Uterus (tissue), 4 donors: ENCODE results near the gene SCP2. TPM values are rescaled to one million over a fixed set of nuclear protein-coding genes. Genes with fewer than 3 reads are reported as not detected.
"Not testable (repeated sequence)": the region's sequence is repeated elsewhere in the genome, so short reads cannot be mapped to it uniquely, and the experiment has no call there.

Experiments used
- DNase-seq, 2 donors: peaks; one replicate each; pipeline ENCODE4 v3.0.0-alpha.2; 2019 to 2020
- H3K27ac ChIP-seq, 2 donors: fragments of 200-600 bp; sonication (generic); 1 replicate in 1 of 2; 2 replicates in 1 of 2; pipeline ENCODE4 v1.5.1; 2016 to 2018
- H3K27me3 ChIP-seq, 2 donors: fragments of 200-600 bp; sonication (generic); one replicate each; pipeline ENCODE4 v1.5.1; 2018 to 2019; ENCODE audit warnings: control low read depth in 1 of 2
- H3K36me3 ChIP-seq, 2 donors: fragments of 200-600 bp; sonication (generic); one replicate each; pipeline ENCODE4 v1.5.1; 2019; ENCODE audit warnings: control low read depth in 1 of 2
- H3K4me1 ChIP-seq, 2 donors: fragments of 200-600 bp; sonication (generic); one replicate each; pipeline ENCODE4 v1.5.1; 2018 to 2019; ENCODE audit warnings: control low read depth in 1 of 2
- H3K4me3 ChIP-seq, 2 donors: fragments of 200-600 bp; sonication (generic); 1 replicate in 1 of 2; 2 replicates in 1 of 2; pipeline ENCODE4 v1.5.1; 2018 to 2019; ENCODE audit warnings: mild to moderate bottlenecking in 1 of 2
- H3K9me3 ChIP-seq, 2 donors: fragments of 200-600 bp; sonication (generic); one replicate each; pipeline ENCODE4 v1.5.1; 2019; ENCODE audit warnings: control low read depth in 1 of 2
- POLR2A ChIP-seq, 2 donors: fragments of 450-650 bp; IDR thresholded peaks; one replicate each; pipeline ENCODE4 v1.6.1; 2016; ENCODE audit warnings: antibody characterized with exemption in 2 of 2, mild to moderate bottlenecking in 1 of 2, moderate library complexity in 1 of 2
- intact Hi-C: fragments of 100-400 bp; cut with DNase I; formaldehyde crosslinking; loops from one replicate; pipeline ENCODE4 v1.15.1; 2023; ENCODE audit warnings: low total_unique reads
- total RNA-seq, 4 donors: library from RNA; depleted of rRNA in 3 of 4; stranded (reverse); fragments of >200 nt in 3 of 4; gene quantifications; one replicate each; pipeline versions ENCODE4 v1.1.0 to v1.2.4, GENCODE V29; 2014 to 2023
- TF ChIP-seq, protein P1 (sequence below), 4 experiments: fragments of 200-600 bp in 2 of 4; fragments of 450-650 bp in 2 of 4; sonication (generic) in 2 of 4; IDR thresholded peaks; one replicate each; pipeline ENCODE4 v1.5.1; 2016 to 2019; ENCODE audit warnings: antibody characterized with exemption in 4 of 4, mild to moderate bottlenecking in 2 of 4, moderate library complexity in 1 of 4
- donor health status: DM: yes; HTN: yes; CAD: no.

Gene SCP2
- total RNA-seq, 4 donors from 2014 or later, result 29.2 to 151 (median 84.6) TPM

DNA sequence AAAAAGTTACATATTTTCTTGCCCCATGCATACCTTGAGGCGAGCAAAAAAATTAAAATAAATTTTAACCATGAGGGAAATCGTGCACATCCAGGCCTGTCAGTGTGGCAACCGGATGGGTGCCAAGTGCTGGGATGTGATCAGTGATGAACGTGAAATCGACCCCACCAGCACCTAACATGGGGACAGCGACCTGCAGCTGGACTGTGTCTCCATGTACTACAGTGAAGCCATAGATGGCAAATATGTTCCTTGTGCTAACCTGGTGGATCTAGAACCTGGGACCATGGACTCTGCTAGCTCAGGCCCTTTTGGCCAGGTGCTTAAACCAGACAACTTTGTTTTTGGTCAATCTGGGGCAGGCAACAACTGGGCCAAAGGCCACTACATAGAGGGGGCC, 67.6 kb downstream of the SCP2 start:
- no peaks in the 10 kb centered on the region for H3K9me3 ChIP-seq
- no peaks in the 10 kb centered on the region for H3K27me3 ChIP-seq
- no peak for TF ChIP-seq POLR2A (IDR thresholded peaks at IDR 0.05)
- TF ChIP-seq, protein P1, sequence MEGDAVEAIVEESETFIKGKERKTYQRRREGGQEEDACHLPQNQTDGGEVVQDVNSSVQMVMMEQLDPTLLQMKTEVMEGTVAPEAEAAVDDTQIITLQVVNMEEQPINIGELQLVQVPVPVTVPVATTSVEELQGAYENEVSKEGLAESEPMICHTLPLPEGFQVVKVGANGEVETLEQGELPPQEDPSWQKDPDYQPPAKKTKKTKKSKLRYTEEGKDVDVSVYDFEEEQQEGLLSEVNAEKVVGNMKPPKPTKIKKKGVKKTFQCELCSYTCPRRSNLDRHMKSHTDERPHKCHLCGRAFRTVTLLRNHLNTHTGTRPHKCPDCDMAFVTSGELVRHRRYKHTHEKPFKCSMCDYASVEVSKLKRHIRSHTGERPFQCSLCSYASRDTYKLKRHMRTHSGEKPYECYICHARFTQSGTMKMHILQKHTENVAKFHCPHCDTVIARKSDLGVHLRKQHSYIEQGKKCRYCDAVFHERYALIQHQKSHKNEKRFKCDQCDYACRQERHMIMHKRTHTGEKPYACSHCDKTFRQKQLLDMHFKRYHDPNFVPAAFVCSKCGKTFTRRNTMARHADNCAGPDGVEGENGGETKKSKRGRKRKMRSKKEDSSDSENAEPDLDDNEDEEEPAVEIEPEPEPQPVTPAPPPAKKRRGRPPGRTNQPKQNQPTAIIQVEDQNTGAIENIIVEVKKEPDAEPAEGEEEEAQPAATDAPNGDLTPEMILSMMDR (IDR thresholded peaks at IDR 0.05), result no peak
- H3K36me3 ChIP-seq, result no peaks in the 10 kb centered on the region
- no peak overlapping the region for H3K27ac ChIP-seq
- H3K4me3 ChIP-seq, result no peak overlapping the region
- intact Hi-C loops, result no loop called here
- no peaks in the 10 kb centered on the region for H3K4me1 ChIP-seq
- DNase-seq, result no peak

DNA sequence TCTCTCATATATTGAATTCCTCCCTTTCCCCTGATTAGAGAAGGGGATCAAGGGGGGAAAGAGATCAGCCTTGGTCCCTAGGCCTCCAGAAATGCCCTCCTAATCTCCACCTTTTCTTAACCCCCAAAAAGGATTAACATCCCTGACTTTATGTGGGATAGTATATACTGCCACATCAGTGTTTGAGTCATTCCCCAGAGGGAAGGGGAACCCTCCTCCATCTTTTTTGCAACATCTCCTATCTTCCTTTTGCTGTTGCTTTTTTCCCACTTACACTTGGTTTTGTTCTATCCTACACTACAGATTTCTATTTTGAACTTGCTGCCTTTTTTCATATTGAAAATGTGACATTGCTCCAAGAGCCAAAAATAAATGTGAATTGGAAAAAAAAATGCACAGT, 69.6 kb downstream of the SCP2 start:
- H3K27ac ChIP-seq, result no peak overlapping the region
- no peak for DNase-seq
- intact Hi-C loops, result no loop called here
- H3K36me3 ChIP-seq, result no peaks in the 10 kb centered on the region
- no peaks in the 10 kb centered on the region for H3K9me3 ChIP-seq
- TF ChIP-seq POLR2A (IDR thresholded peaks at IDR 0.05), result no peak
- TF ChIP-seq, protein P1 (IDR thresholded peaks at IDR 0.05), result no peak
- no peak overlapping the region for H3K4me3 ChIP-seq
- no peaks in the 10 kb centered on the region for H3K27me3 ChIP-seq
- no peaks in the 10 kb centered on the region for H3K4me1 ChIP-seq

DNA sequence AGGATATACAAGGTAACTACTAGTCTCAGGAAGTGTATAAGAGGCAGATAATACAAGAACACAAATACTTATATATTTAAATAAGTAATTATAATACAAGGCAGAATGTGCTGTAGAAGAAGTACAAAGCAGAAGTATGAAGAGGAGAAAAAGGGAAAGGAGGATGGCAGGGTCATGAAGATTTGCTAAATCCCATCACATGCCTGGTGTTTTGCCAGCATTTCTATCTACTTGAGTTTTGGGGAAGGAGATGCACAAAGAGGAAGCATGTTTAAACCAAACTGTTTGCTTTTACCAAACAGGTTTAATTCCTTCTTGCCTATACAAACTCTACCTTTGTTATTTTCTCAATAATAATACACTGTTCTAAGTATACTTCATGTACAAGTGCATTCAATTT, 74.1 kb downstream of the SCP2 start:
- no peak for DNase-seq
- Histone ChIP-seq H3K9me3 (no peaks in the 10 kb centered on the region), H3K4me3 (no peak overlapping the region), H3K27ac (no peak overlapping the region), H3K4me1 (no peaks in the 10 kb centered on the region), H3K27me3 (no peaks in the 10 kb centered on the region), H3K36me3 (no peaks in the 10 kb centered on the region)
- no peak for TF ChIP-seq POLR2A (IDR thresholded peaks at IDR 0.05)
- TF ChIP-seq, protein P1 (IDR thresholded peaks at IDR 0.05), result no peak
- intact Hi-C loops, result no loop called here

DNA sequence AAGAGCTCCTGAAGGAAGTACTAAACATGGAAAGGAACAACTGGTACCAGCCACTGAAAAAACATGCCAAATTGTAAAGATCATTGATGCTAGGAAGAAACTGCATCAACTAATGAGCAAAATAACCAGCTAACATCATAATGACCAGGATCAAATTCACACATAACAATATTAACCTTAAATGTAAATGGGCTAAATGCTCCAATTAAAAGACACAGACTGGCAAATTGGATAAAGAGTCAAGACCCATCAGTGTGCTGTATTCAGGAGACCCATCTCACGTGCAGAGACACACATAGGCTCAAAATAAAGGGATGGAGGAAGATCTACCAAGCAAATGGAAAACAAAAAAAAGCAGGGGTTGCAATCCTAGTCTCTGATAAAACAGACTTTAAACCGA, 79.5 kb downstream of the SCP2 start:
- H3K4me1 ChIP-seq, H3K9me3 ChIP-seq, DNase-seq, intact Hi-C loops, H3K4me3 ChIP-seq, H3K27me3 ChIP-seq, H3K36me3 ChIP-seq, H3K27ac ChIP-seq: not testable (repeated sequence)

DNA sequence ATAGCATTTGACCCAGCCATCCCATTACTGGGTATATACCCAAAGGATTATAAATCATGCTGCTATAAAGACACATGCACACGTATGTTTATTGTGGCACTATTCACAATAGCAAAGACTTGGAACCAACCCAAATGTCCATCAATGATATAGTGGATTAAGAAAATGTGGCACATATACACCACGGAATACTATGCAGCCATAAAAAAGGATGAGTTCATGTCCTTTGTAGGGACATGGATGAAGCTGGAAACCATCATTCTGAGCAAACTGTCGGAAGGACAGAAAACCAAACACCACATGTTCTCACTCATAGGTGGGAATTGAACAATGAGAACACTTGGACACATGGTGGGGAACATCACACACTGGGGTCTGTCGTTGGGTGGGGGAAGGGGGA, 83.2 kb downstream of the SCP2 start:
- H3K36me3 ChIP-seq, H3K27me3 ChIP-seq, H3K27ac ChIP-seq, H3K4me1 ChIP-seq, intact Hi-C loops, H3K4me3 ChIP-seq, H3K9me3 ChIP-seq, DNase-seq: not testable (repeated sequence)

DNA sequence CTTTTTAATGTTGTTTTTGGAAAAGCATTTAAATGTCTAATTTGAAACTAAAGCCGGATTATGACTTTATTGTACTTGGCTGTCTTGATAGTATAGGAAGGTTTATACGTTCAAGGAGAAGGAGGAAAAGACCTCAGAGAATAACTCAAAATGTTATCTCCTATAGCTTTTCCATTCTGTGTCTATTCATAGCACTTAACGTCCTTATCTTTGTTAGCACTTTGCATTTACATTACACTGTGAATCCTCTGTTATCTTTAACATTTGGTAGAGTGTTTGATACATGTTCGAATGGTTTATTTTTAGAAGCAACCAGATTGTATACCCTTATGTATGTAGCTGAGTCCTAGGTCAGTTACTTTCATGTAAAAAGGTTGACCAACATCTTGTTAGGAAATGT, 84.1 kb downstream of the SCP2 start:
- intact Hi-C loops, result no loop called here
- Histone ChIP-seq H3K4me3 (no peak overlapping the region), H3K9me3 (no peaks in the 10 kb centered on the region), H3K4me1 (no peaks in the 10 kb centered on the region), H3K36me3 (no peaks in the 10 kb centered on the region), H3K27ac (no peak overlapping the region), H3K27me3 (no peaks in the 10 kb centered on the region)
- no peak for DNase-seq
- TF ChIP-seq POLR2A (IDR thresholded peaks at IDR 0.05), result no peak
- TF ChIP-seq, protein P1 (IDR thresholded peaks at IDR 0.05), result no peak
